Thyroid gland (tissue), 4 donors: ENCODE data around the gene SUGCT.

Source experiments
- CTCF ChIP-seq, 6 experiments: fragments of 200-600 bp in 3 of 6; fragments of 450-650 bp in 3 of 6; sonication (generic) in 3 of 6; IDR thresholded peaks; one replicate each; pipeline ENCODE4 v1.5.1; 2016 to 2019; ENCODE audit warnings: antibody characterized with exemption in 6 of 6, mild to moderate bottlenecking in 2 of 6, inconsistent platforms in 1 of 6, moderate library complexity in 1 of 6
- POLR2A ChIP-seq, 2 donors: fragments of 450-650 bp; IDR thresholded peaks; one replicate each; pipeline ENCODE4 v1.6.1; 2017; ENCODE audit warnings: antibody characterized with exemption in 2 of 2, mild to moderate bottlenecking in 2 of 2, moderate library complexity in 1 of 2

GRCh38 chr7:40746841-40747556 is 612.2 kb downstream of the SUGCT start:
- TF ChIP-seq CTCF (IDR thresholded peaks at IDR 0.05), result no peak
- TF ChIP-seq POLR2A (IDR thresholded peaks at IDR 0.05), result no peak
